ENCODE measurements around the gene SLC22A17. TPM values are rescaled to one million over a fixed set of nuclear protein-coding genes. Genes with fewer than 3 reads are reported as not detected.

Gene SLC22A17
- total and polyA plus RNA-seq, 10 of the 15 experiments (the other 5 are each of a cell fraction or from before 2014, with no cell fraction given): not detected

GRCh38 chr14:23302290-23303225 is 50.1 kb downstream of the SLC22A17 start, which contains the start of gene PPP1R3E:
PPP1R3E (minus strand) TSS chr14:23302859; CDS start chr14:23302576, 283 bp downstream.
- ChIA-PET RAD21 (ENCODE audit: unreplicated experiment) (interaction anchor here (0.8 to 8.7 kb wide), 3 partner anchors 17 to 208 kb away, joined by 4 to 103 read pairs (median 21); partner anchors contain the start of genes ACIN1, C14orf119, HOMEZ and PABPN1), POLR2A (interaction anchor here (0.6 to 5.7 kb wide), 5 partner anchors 14 to 208 kb away, joined by 3 to 98 read pairs (median 4); partner anchors contain the start of genes ACIN1, C14orf119, HOMEZ and PABPN1), CTCF (interaction anchor here (0.7 to 5.8 kb wide), 15 partner anchors 8 to 234 kb away, joined by 3 to 77 read pairs (median 4); partner anchors contain the start of genes HOMEZ and PABPN1), SMC1A (ENCODE audit: uncharacterized antibody, unreplicated experiment) (interaction anchor here (0.8 to 7.1 kb wide), 5 partner anchors 10 to 226 kb away, joined by 3 to 48 read pairs (median 3); partner anchors contain the start of genes ACIN1, C14orf119, HOMEZ and PABPN1)
- ATAC-seq (peak; percentile 60), DNase-seq (ENCODE audit: low read depth, low spot score) (no peak), FAIRE-seq (peak; percentile 59)
- Histone ChIP-seq H4K20me1 (ENCODE audit: control insufficient read depth, insufficient read depth) (no peaks in the 10 kb centered on the region), H3K27me3 (replicated peaks in 1 of 2; ENCODE audit: control insufficient read depth in 2 of 2, insufficient read depth in 2 of 2, low read length in 1 of 2) (no peaks in the 10 kb centered on the region), H3K9ac (ENCODE audit: control insufficient read depth, insufficient read depth, low read length) (peak within 1 kb of the TSS; percentile 78), H3K79me2 (ENCODE audit: control insufficient read depth, insufficient read depth, low read length) (peaks cover 23% of the 10 kb centered on the region), H3K27ac (ENCODE audit: control insufficient read depth, insufficient read depth) (peak within 1 kb of the TSS; percentile 84), H3K36me3 (ENCODE audit: control insufficient read depth in 2 of 2, insufficient read depth in 2 of 2, low read length in 1 of 2) (no peaks in the 10 kb centered on the region), H2AFZ (ENCODE audit: control insufficient read depth, low read depth, low read length) (peak within 1 kb of the TSS; percentile 92), H3K4me1 (ENCODE audit: control insufficient read depth, insufficient read depth, low read length) (peaks cover 14% of the 10 kb centered on the region), H3K9me3 (replicated peaks; ENCODE audit: control insufficient read depth, insufficient read depth, low read length) (no peaks in the 10 kb centered on the region), H3K4me3 (peak within 1 kb of the TSS; percentile 67), H3K4me2 (ENCODE audit: control insufficient read depth, insufficient read depth) (peak within 1 kb of the TSS; percentile 73)
- intact Hi-C loops (cut with micrococcal nuclease; ENCODE audit: unreplicated experiment) (no loop called here), in situ Hi-C loops (cut with MboI) (loop anchor here (10.0 to 25.0 kb wide), 2 partner anchors 810 to 1132 kb away; partner anchors contain the start of genes DCAF11 and NRL)
- WGBS (ENCODE audit: insufficient coverage, insufficient replicate concordance, low lambda C conversion rate, missing lambda C conversion rate): under 1% methylated on average over 74 of the region's 81 CpGs
- BruUV-seq (replicated peaks): no TSS peak
- TF ChIP-seq E2F8 (IDR thresholded peaks at IDR 0.05; ENCODE audit: low read depth, partially characterized antibody) (no peak), USF2 (IDR thresholded peaks at IDR 0.05; ENCODE audit: borderline replicate concordance, low read depth, low read length) (no peak), RFX5 (IDR thresholded peaks at IDR 0.05; ENCODE audit: low read depth, low read length) (no peak), USF1 (IDR thresholded peaks at IDR 0.05; ENCODE audit: borderline replicate concordance, extremely low read length, insufficient read depth, low read depth, low read length) (no peak), STAT1 (conservative IDR thresholded peaks at IDR 0.05) (no peak), NRF1 (conservative IDR thresholded peaks at IDR 0.05; ENCODE audit: low read depth, low read length) (no peak), EED (IDR thresholded peaks at IDR 0.05; ENCODE audit: low read depth) (no peak), BRCA1 (IDR thresholded peaks at IDR 0.05; ENCODE audit: low read depth, low read length) (no peak), PML (IDR thresholded peaks at IDR 0.05; ENCODE audit: low read length) (peak; percentile 27; the same call in 1 of the 2 replicates), IKZF1 (conservative IDR thresholded peaks at IDR 0.05) (no peak; the same call in 1 of the 2 replicates), MEF2A (IDR thresholded peaks at IDR 0.05; ENCODE audit: insufficient read depth, low read depth, low read length) (0 out of 2 replicates have a peak, but pooled peaks have one; percentile 8), PBX3 (IDR thresholded peaks at IDR 0.05; ENCODE audit: insufficient replicate concordance, low read depth, low read length) (peak; percentile 29), SREBF1 (IDR thresholded peaks at IDR 0.05; ENCODE audit: low read length) (no peak), MTA2 (IDR thresholded peaks at IDR 0.05; ENCODE audit: low read depth) (no peak), NR2C2 (IDR thresholded peaks at IDR 0.05; ENCODE audit: borderline replicate concordance, control insufficient read depth, insufficient read length, low read depth) (no peak), SMARCA5 (IDR thresholded peaks at IDR 0.05) (no peak), RUNX3 (IDR thresholded peaks at IDR 0.05; ENCODE audit: low read length) (peak; percentile 75)
